ENCODE measurements around the gene ENPP5. TPM values are rescaled to one million over a fixed set of nuclear protein-coding genes. Genes with fewer than 3 reads are reported as not detected.

ENPP5 gene
- total and polyA plus RNA-seq, 2 of the 4 experiments (the other 2 are of a cell fraction), result under 0.01 TPM; not detected in 1

DNA sequence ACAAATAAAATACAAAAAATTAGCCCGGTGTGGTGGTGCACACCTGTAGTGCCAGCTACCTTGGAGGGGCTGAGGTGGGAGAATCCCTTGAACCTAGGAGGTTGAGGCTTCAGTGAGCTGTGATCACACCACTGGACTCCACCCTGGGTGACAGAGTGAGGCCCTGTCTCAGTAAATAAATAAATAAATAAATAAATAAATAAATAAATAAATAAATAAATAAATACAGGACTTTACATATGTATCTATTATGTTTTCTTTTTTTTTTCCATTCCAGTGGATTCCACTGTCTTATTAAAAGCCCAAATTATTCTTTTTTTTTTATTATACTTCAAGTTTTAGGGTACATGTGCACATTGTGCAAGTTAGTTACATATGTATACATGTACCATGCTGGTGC lies 41.1 kb upstream of the ENPP5 start:
- Histone ChIP-seq H4K20me1 (ENCODE audit: insufficient read depth, low read length) (no peaks in the 10 kb centered on the region), H3K27ac (ENCODE audit: insufficient read depth, low read length) (no peak overlapping the region), H3K4ac (ENCODE audit: low read depth, low read length) (no peak overlapping the region), H2BK15ac (ENCODE audit: low read depth, low read length) (no peak overlapping the region), H3K79me1 (ENCODE audit: low read depth in 1 of 2, low read length in 2 of 2) (no peaks in the 10 kb centered on the region), H4K8ac (ENCODE audit: low read depth in 2 of 2, low read length in 2 of 2) (no peak overlapping the region), H3K14ac (replicated peaks; ENCODE audit: low read depth, low read length) (no peak overlapping the region), H3K56ac (ENCODE audit: extremely low read depth, insufficient read depth, low read length) (no peak overlapping the region), H4K91ac (ENCODE audit: insufficient read depth, low read depth, low read length) (no peak overlapping the region), H3K4me3 (ENCODE audit: insufficient read depth, low read depth, low read length) (no peak overlapping the region), H2AK5ac (ENCODE audit: low read depth, low read length) (no peak overlapping the region), H3K36me3 (ENCODE audit: control insufficient read depth, insufficient read depth, low read length) (no peaks in the 10 kb centered on the region), H3K27me3 (ENCODE audit: control insufficient read depth, insufficient read depth, low read length) (no peaks in the 10 kb centered on the region), H2AK9ac (replicated peaks; ENCODE audit: low read depth, low read length, poor library complexity) (no peak overlapping the region), H3K9ac (ENCODE audit: low read depth, low read length) (no peak overlapping the region), H3K9me3 (ENCODE audit: control insufficient read depth, insufficient read depth, low read length) (no peaks in the 10 kb centered on the region), H3K18ac (ENCODE audit: low read depth, low read length) (no peak overlapping the region), H3K4me1 (ENCODE audit: control insufficient read depth, insufficient read depth, low read length) (no peaks in the 10 kb centered on the region), H3K9me1 (ENCODE audit: insufficient read depth, low read length) (no peaks in the 10 kb centered on the region), H2BK20ac (ENCODE audit: low read depth, low read length) (no peak overlapping the region), H3K4me2 (ENCODE audit: low read depth, low read length) (no peak overlapping the region), H2AFZ (replicated peaks; ENCODE audit: low read length, poor library complexity) (no peak overlapping the region), H4K5ac (ENCODE audit: low read depth, low read length) (no peak overlapping the region), H2BK120ac (ENCODE audit: low read depth, low read length) (no peak overlapping the region), H3K23ac (ENCODE audit: low read depth, low read length) (no peak overlapping the region), H2BK5ac (ENCODE audit: low read depth, low read length, poor library complexity, severe bottlenecking) (no peak overlapping the region)
- DNase-seq (no peak), ATAC-seq (ENCODE audit: low read depth) (no peak)
- dilution Hi-C loops (cut with HindIII; ENCODE audit: low sequenced_read_pairs, unreplicated experiment) (no loop called here), intact Hi-C loops (cut with micrococcal nuclease) (no loop called here), in situ Hi-C loops (cut with MboI; ENCODE audit: low sequenced_read_pairs) (no loop called here)
- POLR2A ChIA-PET (ENCODE audit: unreplicated experiment), result no interaction called here
- no peak for TF ChIP-seq BHLHE40 (IDR thresholded peaks at IDR 0.05; ENCODE audit: low read depth, low read length)
- no peak for TF ChIP-seq MAFK (IDR thresholded peaks at IDR 0.05; ENCODE audit: low read depth, low read length)
- TF ChIP-seq, protein P1, sequence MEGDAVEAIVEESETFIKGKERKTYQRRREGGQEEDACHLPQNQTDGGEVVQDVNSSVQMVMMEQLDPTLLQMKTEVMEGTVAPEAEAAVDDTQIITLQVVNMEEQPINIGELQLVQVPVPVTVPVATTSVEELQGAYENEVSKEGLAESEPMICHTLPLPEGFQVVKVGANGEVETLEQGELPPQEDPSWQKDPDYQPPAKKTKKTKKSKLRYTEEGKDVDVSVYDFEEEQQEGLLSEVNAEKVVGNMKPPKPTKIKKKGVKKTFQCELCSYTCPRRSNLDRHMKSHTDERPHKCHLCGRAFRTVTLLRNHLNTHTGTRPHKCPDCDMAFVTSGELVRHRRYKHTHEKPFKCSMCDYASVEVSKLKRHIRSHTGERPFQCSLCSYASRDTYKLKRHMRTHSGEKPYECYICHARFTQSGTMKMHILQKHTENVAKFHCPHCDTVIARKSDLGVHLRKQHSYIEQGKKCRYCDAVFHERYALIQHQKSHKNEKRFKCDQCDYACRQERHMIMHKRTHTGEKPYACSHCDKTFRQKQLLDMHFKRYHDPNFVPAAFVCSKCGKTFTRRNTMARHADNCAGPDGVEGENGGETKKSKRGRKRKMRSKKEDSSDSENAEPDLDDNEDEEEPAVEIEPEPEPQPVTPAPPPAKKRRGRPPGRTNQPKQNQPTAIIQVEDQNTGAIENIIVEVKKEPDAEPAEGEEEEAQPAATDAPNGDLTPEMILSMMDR (conservative IDR thresholded peaks at IDR 0.05; ENCODE audit: low read depth, low read length), result no peak
- TF ChIP-seq NFE2L2 (IDR thresholded peaks at IDR 0.05; ENCODE audit: low read depth, low read length), result no peak
- TF ChIP-seq POLR2A (IDR thresholded peaks at IDR 0.05; ENCODE audit: low read depth, low read length), result no peak
- no peak for TF ChIP-seq RFX5 (IDR thresholded peaks at IDR 0.05; ENCODE audit: low read depth, low read length)
- TF ChIP-seq RCOR1 (IDR thresholded peaks at IDR 0.05; ENCODE audit: insufficient replicate concordance, low read length), result no peak
- no peak for TF ChIP-seq CEBPB (IDR thresholded peaks at IDR 0.05; ENCODE audit: low read depth, low read length)
- TF ChIP-seq, protein P2, sequence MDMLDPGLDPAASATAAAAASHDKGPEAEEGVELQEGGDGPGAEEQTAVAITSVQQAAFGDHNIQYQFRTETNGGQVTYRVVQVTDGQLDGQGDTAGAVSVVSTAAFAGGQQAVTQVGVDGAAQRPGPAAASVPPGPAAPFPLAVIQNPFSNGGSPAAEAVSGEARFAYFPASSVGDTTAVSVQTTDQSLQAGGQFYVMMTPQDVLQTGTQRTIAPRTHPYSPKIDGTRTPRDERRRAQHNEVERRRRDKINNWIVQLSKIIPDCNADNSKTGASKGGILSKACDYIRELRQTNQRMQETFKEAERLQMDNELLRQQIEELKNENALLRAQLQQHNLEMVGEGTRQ (IDR thresholded peaks at IDR 0.05; ENCODE audit: low read depth, low read length), result no peak
- no peak for TF ChIP-seq CHD1 (IDR thresholded peaks at IDR 0.05; ENCODE audit: low read depth, low read length)
- CTCF ChIA-PET, result no interaction called here
- no TSS peak for BruUV-seq (replicated peaks)
- no CpG with 5 or more reads among the region's 1 CpG for WGBS, 2 experiments (ENCODE audit: extremely low coverage in 2 of 2, insufficient read length in 1 of 2)
